OCI-LY1 (cell line): ENCODE results near the gene RNF224.
"Not testable (repeated sequence)": the region's sequence is repeated elsewhere in the genome, so short reads cannot be mapped to it uniquely, and the experiment has no call there.

Experiments
- H2AFZ ChIP-seq: fragments of 200-600 bp; sonication (generic), shearing (Covaris generic); 2 replicates; pipeline ENCODE4 v1.6.0; 2014; ENCODE audit warnings: antibody characterized with exemption, mild to moderate bottlenecking, low read length
- H3F3A ChIP-seq: fragments of 200-600 bp; sonication (generic), shearing (Covaris generic); 2 replicates; pipeline ENCODE4 v1.6.0; 2014; ENCODE audit warnings: mild to moderate bottlenecking, antibody characterized with exemption, low read length, moderate library complexity; ENCODE audit not compliant: insufficient read depth
- H3K27ac ChIP-seq: fragments of 200-600 bp; sonication (generic); 2 replicates; pipeline ENCODE4 v1.5.1; 2014; ENCODE audit warnings: low read length, mixed run types, mild to moderate bottlenecking, low read depth; ENCODE audit not compliant: poor library complexity, severe bottlenecking
- H3K27me3 ChIP-seq: fragments of 200-600 bp; sonication (generic); 2 replicates; pipeline ENCODE4 v1.6.0; 2014; ENCODE audit warnings: antibody characterized with exemption, mild to moderate bottlenecking, low read length, moderate library complexity; ENCODE audit not compliant: insufficient read depth
- H3K36me3 ChIP-seq: fragments of 200-600 bp; sonication (generic); 2 replicates; pipeline ENCODE4 v1.6.1; 2014; ENCODE audit warnings: mild to moderate bottlenecking, antibody characterized with exemption, low read length, moderate library complexity, mixed read lengths; ENCODE audit not compliant: insufficient read depth
- H3K4me1 ChIP-seq: fragments of 200-600 bp; sonication (generic); 2 replicates; pipeline ENCODE4 v1.5.1; 2014; ENCODE audit warnings: mild to moderate bottlenecking, low read length, moderate library complexity; ENCODE audit not compliant: insufficient read depth, severe bottlenecking
- H3K4me2 ChIP-seq: fragments of 200-600 bp; sonication (generic), shearing (Covaris generic); 2 replicates; pipeline ENCODE4 v1.6.1; 2014; ENCODE audit warnings: low read length
- H3K4me3 ChIP-seq: fragments of 200-600 bp; sonication (generic); 2 replicates; pipeline ENCODE4 v1.5.1; 2014; ENCODE audit warnings: low read length, low read depth, mild to moderate bottlenecking, mixed read lengths; ENCODE audit not compliant: poor library complexity, severe bottlenecking
- H3K79me2 ChIP-seq: fragments of 200-600 bp; shearing (Covaris generic); 2 replicates; pipeline ENCODE4 v1.6.1; 2016; ENCODE audit warnings: mixed run types, low read length, mixed read lengths; ENCODE audit not compliant: insufficient read depth
- H3K9ac ChIP-seq: fragments of 200-600 bp; sonication (generic), shearing (Covaris generic); 2 replicates; pipeline ENCODE4 v1.6.1; 2014; ENCODE audit warnings: mild to moderate bottlenecking, low read length, mixed read lengths
- H3K9me2 ChIP-seq: fragments of 200-600 bp; sonication (generic), shearing (Covaris generic); 2 replicates; pipeline ENCODE4 v1.6.1; 2014; ENCODE audit warnings: low read depth, mild to moderate bottlenecking, low read length, mixed read lengths
- H3K9me3 ChIP-seq: fragments of 200-600 bp; shearing (Covaris generic); 2 replicates; pipeline ENCODE4 v1.6.1; 2014; ENCODE audit warnings: low read length, mixed read lengths
- H4K20me1 ChIP-seq: fragments of 200-600 bp; sonication (generic), shearing (Covaris generic); 2 replicates; pipeline ENCODE4 v1.6.0; 2016; ENCODE audit warnings: mild to moderate bottlenecking, low read length; ENCODE audit not compliant: insufficient read depth
- CTCF ChIP-seq: fragments of 200-600 bp; sonication (generic), shearing (Covaris generic); IDR thresholded peaks from 2 replicates; pipeline ENCODE4 v1.5.1; 2017; ENCODE audit warnings: mild to moderate bottlenecking, antibody characterized with exemption, low read length, moderate library complexity, mixed read lengths
- EZH2 ChIP-seq: fragments of 200-600 bp; sonication (generic), shearing (Covaris generic); IDR thresholded peaks from 2 replicates; pipeline ENCODE4 v1.8.0; 2017; ENCODE audit warnings: borderline replicate concordance, mixed run types, mild to moderate bottlenecking, antibody characterized with exemption, low read length, moderate library complexity, mixed read lengths

Gene RNF224

DNA sequence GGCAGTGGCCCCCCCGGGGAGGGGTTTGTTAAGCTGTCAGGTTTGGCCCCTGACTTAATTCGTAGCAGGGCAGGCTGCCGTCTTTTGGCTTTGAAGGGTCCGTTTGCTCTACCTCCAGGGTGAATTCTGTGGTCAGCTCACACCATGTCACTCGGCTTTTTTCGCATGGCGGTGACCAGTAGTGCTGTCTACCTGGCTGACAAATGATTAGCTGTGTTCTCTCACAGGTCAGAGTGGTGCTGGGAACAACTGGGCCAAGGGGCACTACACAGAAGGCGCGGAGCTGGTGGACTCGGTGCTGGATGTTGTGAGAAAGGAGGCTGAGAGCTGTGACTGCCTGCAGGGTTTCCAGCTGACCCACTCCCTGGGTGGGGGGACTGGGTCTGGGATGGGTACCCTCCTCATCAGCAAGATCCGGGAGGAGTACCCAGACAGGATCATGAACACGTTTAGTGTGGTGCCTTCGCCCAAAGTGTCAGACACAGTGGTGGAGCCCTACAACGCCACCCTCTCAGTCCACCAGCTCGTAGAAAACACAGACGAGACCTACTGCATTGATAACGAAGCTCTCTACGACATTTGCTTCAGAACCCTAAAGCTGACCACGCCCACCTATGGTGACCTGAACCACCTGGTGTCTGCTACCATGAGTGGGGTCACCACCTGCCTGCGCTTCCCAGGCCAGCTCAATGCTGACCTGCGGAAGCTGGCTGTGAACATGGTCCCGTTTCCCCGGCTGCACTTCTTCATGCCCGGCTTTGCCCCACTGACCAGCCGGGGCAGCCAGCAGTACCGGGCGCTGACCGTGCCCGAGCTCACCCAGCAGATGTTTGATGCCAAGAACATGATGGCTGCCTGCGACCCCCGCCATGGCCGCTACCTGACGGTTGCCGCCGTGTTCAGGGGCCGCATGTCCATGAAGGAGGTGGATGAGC lies 15.2 kb downstream of the RNF224 start:
- H4K20me1 ChIP-seq, result no peaks in the 10 kb centered on the region
- peaks cover 28% of the 10 kb centered on the region for H3K36me3 ChIP-seq
- peaks cover 30% of the 10 kb centered on the region for H3K4me1 ChIP-seq
- H3K9ac ChIP-seq, result peak overlapping the region; percentile 99
- H3K9me2 ChIP-seq, result no peaks in the 10 kb centered on the region
- H3K27ac ChIP-seq, result no peak overlapping the region
- H2AFZ ChIP-seq, result no peak overlapping the region
- TF ChIP-seq EZH2 (no peak), CTCF (no peak)
- 0 out of 2 replicates have a peak, but pooled peaks cover 6% of the 10 kb centered on the region for H3K27me3 ChIP-seq
- peaks cover 6% of the 10 kb centered on the region; the same call in 1 of the 2 replicates for H3K79me2 ChIP-seq
- H3K4me3 ChIP-seq, result peak overlapping the region; percentile 100
- no peaks in the 10 kb centered on the region for H3K9me3 ChIP-seq
- H3K4me2 ChIP-seq, result peak overlapping the region; percentile 100
- H3F3A ChIP-seq, result no peaks in the 10 kb centered on the region

- not testable (repeated sequence) for H3K9me3 ChIP-seq, H3K9me2 ChIP-seq, H3K27ac ChIP-seq, H3K27me3 ChIP-seq, H4K20me1 ChIP-seq, H3F3A ChIP-seq, H3K79me2 ChIP-seq, H2AFZ ChIP-seq, H3K9ac ChIP-seq
- Histone ChIP-seq H3K36me3 (peaks cover 28% of the 10 kb centered on the region), H3K4me2 (peak overlapping the region; percentile 100; the same call in 1 of the 2 replicates), H3K4me3 (peak overlapping the region; percentile 100), H3K4me1 (peaks cover 30% of the 10 kb centered on the region)
These were observed 15.9 kb downstream of the RNF224 start for GRCh38 chr9:137243266-137243625.

GRCh38 chr9:137243626-137244485 lies 16.6 kb downstream of the RNF224 start:
- Histone ChIP-seq H3K4me3 (no peak overlapping the region), H4K20me1 (no peaks in the 10 kb centered on the region), H3K9me2 (no peaks in the 10 kb centered on the region), H3K36me3 (peaks cover 28% of the 10 kb centered on the region), H3K9ac (no peak overlapping the region), H2AFZ (no peak overlapping the region), H3K4me1 (peaks cover 27% of the 10 kb centered on the region), H3K4me2 (peak overlapping the region; percentile 100; the same call in 1 of the 2 replicates), H3K27ac (no peak overlapping the region), H3K27me3 (0 out of 2 replicates have a peak, but pooled peaks cover 6% of the 10 kb centered on the region), H3F3A (no peaks in the 10 kb centered on the region), H3K9me3 (no peaks in the 10 kb centered on the region), H3K79me2 (peaks cover 6% of the 10 kb centered on the region; the same call in 1 of the 2 replicates)
- TF ChIP-seq CTCF (no peak), EZH2 (no peak)
